Measurements from ENCODE around the gene STAC3. TPM values are rescaled to one million over a fixed set of nuclear protein-coding genes. Genes with fewer than 3 reads are reported as not detected.
A peak's percentile ranks its signal among the peaks of the same experiment; 100 is the strongest.

STAC3 gene
- polyA plus RNA-seq, 4 donors = 1.1 to 3.8 (median 3.4) TPM

GRCh38 chr12:57229634-57230380, 21.2 kb downstream of the STAC3 start, which contains the start of gene SHMT2:
Gene SHMT2, plus strand, starts transcription at chr12:57229711. Its CDS starts 68 bp downstream, at chr12:57229779.
- peaks cover 4 to 44% (median 13%) of the 10 kb centered on the region in 3 donors for H3K27me3 ChIP-seq (ENCODE audit: control insufficient read depth in 3 of 3, insufficient read depth in 3 of 3, low read length in 3 of 3)
- WGBS, 3 donors = 0 to 1% (median 0%) methylated on average over 39 to 42 of the region's 42 CpGs
- H3K9me3 ChIP-seq (ENCODE audit: control insufficient read depth in 2 of 2, insufficient read depth in 1 of 2, low read depth in 1 of 2, low read length in 1 of 2) = no peaks in the 10 kb centered on the region
- H3K27ac ChIP-seq (ENCODE audit: low read depth in 1 of 3, low read length in 2 of 3) = peak within 1 kb of the TSS in 2 of 3 donors; percentile 26 to 91
- peaks cover 0 to 33% (median 0%) of the 10 kb centered on the region in 3 donors for H3K4me1 ChIP-seq (ENCODE audit: control insufficient read depth in 3 of 3, insufficient read depth in 2 of 3, low read depth in 1 of 3, low read length in 2 of 3)
- peaks cover 9 to 42% (median 17%) of the 10 kb centered on the region in 3 donors for H3K36me3 ChIP-seq (ENCODE audit: control insufficient read depth in 3 of 3, insufficient read depth in 2 of 3, low read depth in 1 of 3, low read length in 3 of 3)
- no peak for FAIRE-seq
- H3K4me3 ChIP-seq (ENCODE audit: low read depth in 1 of 3, low read length in 3 of 3) = peak within 1 kb of the TSS; percentile 59 to 77 (median 67)
- DNase-seq = peak; percentile 96 to 97

GRCh38 chr12:57229046-57229633, 21.8 kb downstream of the STAC3 start:
- DNase-seq (no peak), FAIRE-seq (no peak)
- Histone ChIP-seq H3K27me3 (ENCODE audit: control insufficient read depth in 3 of 3, insufficient read depth in 3 of 3, low read length in 3 of 3) (peaks cover 4 to 47% (median 16%) of the 10 kb centered on the region in 3 donors), H3K9me3 (ENCODE audit: control insufficient read depth in 2 of 2, insufficient read depth in 1 of 2, low read depth in 1 of 2, low read length in 1 of 2) (no peaks in the 10 kb centered on the region), H3K36me3 (ENCODE audit: control insufficient read depth in 3 of 3, insufficient read depth in 2 of 3, low read depth in 1 of 3, low read length in 3 of 3) (peaks cover 9 to 36% (median 12%) of the 10 kb centered on the region in 3 donors), H3K27ac (ENCODE audit: low read depth in 1 of 3, low read length in 2 of 3) (peak overlapping the region in 1 of 3 donors; percentile 91), H3K4me1 (ENCODE audit: control insufficient read depth in 3 of 3, insufficient read depth in 2 of 3, low read depth in 1 of 3, low read length in 2 of 3) (peaks cover 0 to 33% (median 0%) of the 10 kb centered on the region in 3 donors), H3K4me3 (ENCODE audit: low read depth in 1 of 3, low read length in 3 of 3) (peak overlapping the region in 2 of 3 donors; percentile 59 to 77)
- WGBS, 3 donors = 10 to 18% (median 14%) methylated on average over 9 of the region's 9 CpGs

- Histone ChIP-seq H3K4me3 (ENCODE audit: low read depth in 1 of 3, low read length in 3 of 3) (no peak overlapping the region), H3K27ac (ENCODE audit: low read depth in 1 of 3, low read length in 2 of 3) (no peak overlapping the region), H3K9me3 (ENCODE audit: control insufficient read depth in 2 of 2, insufficient read depth in 1 of 2, low read depth in 1 of 2, low read length in 1 of 2) (no peaks in the 10 kb centered on the region), H3K36me3 (ENCODE audit: control insufficient read depth in 3 of 3, insufficient read depth in 2 of 3, low read depth in 1 of 3, low read length in 3 of 3) (peaks cover 0 to 19% (median 0%) of the 10 kb centered on the region in 3 donors), H3K4me1 (ENCODE audit: control insufficient read depth in 3 of 3, insufficient read depth in 2 of 3, low read depth in 1 of 3, low read length in 2 of 3) (peaks cover 0 to 33% (median 0%) of the 10 kb centered on the region in 3 donors), H3K27me3 (ENCODE audit: control insufficient read depth in 3 of 3, insufficient read depth in 3 of 3, low read length in 3 of 3) (peaks cover 4 to 63% (median 31%) of the 10 kb centered on the region in 3 donors)
- 29 to 41% (median 39%) methylated on average over 7 to 8 of the region's 8 CpGs for WGBS, 3 donors
- FAIRE-seq (no peak), DNase-seq (no peak)
Measured at GRCh38 chr12:57227315-57228115, 23.5 kb downstream of the STAC3 start.

- no peak for FAIRE-seq
- no peaks in the 10 kb centered on the region for H3K9me3 ChIP-seq (ENCODE audit: control insufficient read depth in 2 of 2, insufficient read depth in 1 of 2, low read depth in 1 of 2, low read length in 1 of 2)
- no peak overlapping the region for H3K4me3 ChIP-seq (ENCODE audit: low read depth in 1 of 3, low read length in 3 of 3)
- H3K36me3 ChIP-seq (ENCODE audit: control insufficient read depth in 3 of 3, insufficient read depth in 2 of 3, low read depth in 1 of 3, low read length in 3 of 3) = peaks cover 0 to 12% (median 0%) of the 10 kb centered on the region in 3 donors
- peaks cover 0 to 33% (median 0%) of the 10 kb centered on the region in 3 donors for H3K4me1 ChIP-seq (ENCODE audit: control insufficient read depth in 3 of 3, insufficient read depth in 2 of 3, low read depth in 1 of 3, low read length in 2 of 3)
- H3K27me3 ChIP-seq (ENCODE audit: control insufficient read depth in 3 of 3, insufficient read depth in 3 of 3, low read length in 3 of 3) = peaks cover 4 to 71% (median 37%) of the 10 kb centered on the region in 3 donors
- H3K27ac ChIP-seq (ENCODE audit: low read depth in 1 of 3, low read length in 2 of 3) = no peak overlapping the region
- 12 to 16% (median 16%) methylated on average over 27 to 35 of the region's 35 CpGs for WGBS, 3 donors
- DNase-seq = no peak
Measured at GRCh38 chr12:57226588-57227314, 24.2 kb downstream of the STAC3 start.

GRCh38 chr12:57225680-57226210, 25.2 kb downstream of the STAC3 start:
- Histone ChIP-seq H3K4me1 (ENCODE audit: control insufficient read depth in 3 of 3, insufficient read depth in 2 of 3, low read depth in 1 of 3, low read length in 2 of 3) (peaks cover 0 to 31% (median 0%) of the 10 kb centered on the region in 3 donors), H3K4me3 (ENCODE audit: low read depth in 1 of 3, low read length in 3 of 3) (no peak overlapping the region), H3K36me3 (ENCODE audit: control insufficient read depth in 3 of 3, insufficient read depth in 2 of 3, low read depth in 1 of 3, low read length in 3 of 3) (peaks cover 0 to 2% (median 0%) of the 10 kb centered on the region in 3 donors), H3K9me3 (ENCODE audit: control insufficient read depth in 2 of 2, insufficient read depth in 1 of 2, low read depth in 1 of 2, low read length in 1 of 2) (no peaks in the 10 kb centered on the region), H3K27me3 (ENCODE audit: control insufficient read depth in 3 of 3, insufficient read depth in 3 of 3, low read length in 3 of 3) (peaks cover 4 to 81% (median 46%) of the 10 kb centered on the region in 3 donors), H3K27ac (ENCODE audit: low read depth in 1 of 3, low read length in 2 of 3) (no peak overlapping the region)
- WGBS, 3 donors = 30 to 33% (median 33%) methylated on average over 17 to 18 of the region's 18 CpGs
- FAIRE-seq (no peak), DNase-seq (no peak)

GRCh38 chr12:57224973-57225679, 25.9 kb downstream of the STAC3 start:
- DNase-seq (peak; percentile 49 to 67), FAIRE-seq (no peak)
- Histone ChIP-seq H3K27ac (ENCODE audit: low read depth in 1 of 3, low read length in 2 of 3) (no peak overlapping the region), H3K36me3 (ENCODE audit: control insufficient read depth in 3 of 3, insufficient read depth in 2 of 3, low read depth in 1 of 3, low read length in 3 of 3) (no peaks in the 10 kb centered on the region), H3K4me3 (ENCODE audit: low read depth in 1 of 3, low read length in 3 of 3) (peak overlapping the region in 1 of 3 donors; percentile 4), H3K9me3 (ENCODE audit: control insufficient read depth in 2 of 2, insufficient read depth in 1 of 2, low read depth in 1 of 2, low read length in 1 of 2) (no peaks in the 10 kb centered on the region), H3K27me3 (ENCODE audit: control insufficient read depth in 3 of 3, insufficient read depth in 3 of 3, low read length in 3 of 3) (peaks cover 4 to 87% (median 49%) of the 10 kb centered on the region in 3 donors), H3K4me1 (ENCODE audit: control insufficient read depth in 3 of 3, insufficient read depth in 2 of 3, low read depth in 1 of 3, low read length in 2 of 3) (peaks cover 0 to 25% (median 0%) of the 10 kb centered on the region in 3 donors)
- 5 to 7% (median 6%) methylated on average over 54 to 61 of the region's 61 CpGs for WGBS, 3 donors

- no peaks in the 10 kb centered on the region for H3K9me3 ChIP-seq (ENCODE audit: control insufficient read depth in 2 of 2, insufficient read depth in 1 of 2, low read depth in 1 of 2, low read length in 1 of 2)
- H3K27ac ChIP-seq (ENCODE audit: low read depth in 1 of 3, low read length in 2 of 3) = no peak overlapping the region
- H3K27me3 ChIP-seq (ENCODE audit: control insufficient read depth in 3 of 3, insufficient read depth in 3 of 3, low read length in 3 of 3) = peaks cover 4 to 94% (median 54%) of the 10 kb centered on the region in 3 donors
- DNase-seq (no peak), FAIRE-seq (no peak)
- peaks cover 0 to 27% (median 0%) of the 10 kb centered on the region in 3 donors for H3K4me1 ChIP-seq (ENCODE audit: control insufficient read depth in 3 of 3, insufficient read depth in 2 of 3, low read depth in 1 of 3, low read length in 2 of 3)
- WGBS, 3 donors = 24 to 41% (median 36%) methylated on average over 29 to 30 of the region's 30 CpGs
- no peaks in the 10 kb centered on the region for H3K36me3 ChIP-seq (ENCODE audit: control insufficient read depth in 3 of 3, insufficient read depth in 2 of 3, low read depth in 1 of 3, low read length in 3 of 3)
- H3K4me3 ChIP-seq (ENCODE audit: low read depth in 1 of 3, low read length in 3 of 3) = no peak overlapping the region
Measured at GRCh38 chr12:57224278-57224972, 26.6 kb downstream of the STAC3 start.

Measured in small intestine (tissue), 7 donors.